ENCODE data around the gene OPTC.
"Not testable (repeated sequence)": the region's sequence is repeated elsewhere in the genome, so short reads cannot be mapped to it uniquely, and the experiment has no call there.

The OPTC gene

GRCh38 chr1:203493901-203494300 lies at the start of gene OPTC:
OPTC (plus strand) TSS chr1:203494153; CDS start chr1:203496006, 1,853 bp downstream.
- no peak for TF ChIP-seq CTCF (IDR thresholded peaks at IDR 0.05; ENCODE audit: extremely low read depth, insufficient read depth, missing control alignments)
- in situ Hi-C loops (cut with MboI; ENCODE audit: low pct_unique_long_range_greater_than_20kb, low sequenced_read_pairs, unreplicated experiment) = no loop called here

GRCh38 chr1:203444171-203444576 lies 49.8 kb upstream of the OPTC start:
- in situ Hi-C loops (cut with MboI; ENCODE audit: low pct_unique_long_range_greater_than_20kb, low sequenced_read_pairs, unreplicated experiment) = no loop called here
- no peak for DNase-seq (ENCODE audit: low spot score)
- no peak for TF ChIP-seq CTCF (IDR thresholded peaks at IDR 0.05; ENCODE audit: extremely low read depth, insufficient read depth, missing control alignments)

More at GRCh38 chr1:203493901-203494300, at the start of gene OPTC:
- DNase-seq (ENCODE audit: low spot score) = no peak

- no peak for DNase-seq (ENCODE audit: low spot score)
- in situ Hi-C loops (cut with MboI; ENCODE audit: low pct_unique_long_range_greater_than_20kb, low sequenced_read_pairs, unreplicated experiment) = no loop called here
- TF ChIP-seq CTCF (IDR thresholded peaks at IDR 0.05; ENCODE audit: extremely low read depth, insufficient read depth, missing control alignments) = no peak
Observed at GRCh38 chr1:203447151-203447550, 46.8 kb upstream of the OPTC start.

GRCh38 chr1:203447598-203447997 lies 46.4 kb upstream of the OPTC start:
- in situ Hi-C loops (cut with MboI; ENCODE audit: low pct_unique_long_range_greater_than_20kb, low sequenced_read_pairs, unreplicated experiment); DNase-seq (ENCODE audit: low spot score): not testable (repeated sequence)

- in situ Hi-C loops (cut with MboI; ENCODE audit: low pct_unique_long_range_greater_than_20kb, low sequenced_read_pairs, unreplicated experiment) = no loop called here
- DNase-seq (ENCODE audit: low spot score) = no peak
- TF ChIP-seq CTCF (IDR thresholded peaks at IDR 0.05; ENCODE audit: extremely low read depth, insufficient read depth, missing control alignments) = no peak
Observed at GRCh38 chr1:203448521-203449061, 45.4 kb upstream of the OPTC start.

GRCh38 chr1:203450001-203450400 lies 44.0 kb upstream of the OPTC start:
- in situ Hi-C loops (cut with MboI; ENCODE audit: low pct_unique_long_range_greater_than_20kb, low sequenced_read_pairs, unreplicated experiment) = no loop called here
- no peak for TF ChIP-seq CTCF (IDR thresholded peaks at IDR 0.05; ENCODE audit: extremely low read depth, insufficient read depth, missing control alignments)
- no peak for DNase-seq (ENCODE audit: low spot score)

GRCh38 chr1:203450479-203451149 lies 43.3 kb upstream of the OPTC start:
- no peak for TF ChIP-seq CTCF (IDR thresholded peaks at IDR 0.05; ENCODE audit: extremely low read depth, insufficient read depth, missing control alignments)
- DNase-seq (ENCODE audit: low spot score) = no peak
- in situ Hi-C loops (cut with MboI; ENCODE audit: low pct_unique_long_range_greater_than_20kb, low sequenced_read_pairs, unreplicated experiment) = no loop called here

Measured in GM13977 (cell line).